ENCODE results near the gene FHIT. TPM values are rescaled to one million over a fixed set of nuclear protein-coding genes. Genes with fewer than 3 reads are reported as not detected.

The FHIT gene
- total and polyA plus RNA-seq, 4 donors, result 2.1 to 14.7 (median 6.6) TPM

- TF ChIP-seq RAD21 (IDR thresholded peaks at IDR 0.05), result no peak
- no peak for TF ChIP-seq SP1 (IDR thresholded peaks at IDR 0.05)
- TF ChIP-seq EGR1 (IDR thresholded peaks at IDR 0.05; ENCODE audit: low read depth in 2 of 2), result no peak
These were observed 1488.3 kb downstream of the FHIT start (continued) for GRCh38 chr3:59762941-59763340.

DNA sequence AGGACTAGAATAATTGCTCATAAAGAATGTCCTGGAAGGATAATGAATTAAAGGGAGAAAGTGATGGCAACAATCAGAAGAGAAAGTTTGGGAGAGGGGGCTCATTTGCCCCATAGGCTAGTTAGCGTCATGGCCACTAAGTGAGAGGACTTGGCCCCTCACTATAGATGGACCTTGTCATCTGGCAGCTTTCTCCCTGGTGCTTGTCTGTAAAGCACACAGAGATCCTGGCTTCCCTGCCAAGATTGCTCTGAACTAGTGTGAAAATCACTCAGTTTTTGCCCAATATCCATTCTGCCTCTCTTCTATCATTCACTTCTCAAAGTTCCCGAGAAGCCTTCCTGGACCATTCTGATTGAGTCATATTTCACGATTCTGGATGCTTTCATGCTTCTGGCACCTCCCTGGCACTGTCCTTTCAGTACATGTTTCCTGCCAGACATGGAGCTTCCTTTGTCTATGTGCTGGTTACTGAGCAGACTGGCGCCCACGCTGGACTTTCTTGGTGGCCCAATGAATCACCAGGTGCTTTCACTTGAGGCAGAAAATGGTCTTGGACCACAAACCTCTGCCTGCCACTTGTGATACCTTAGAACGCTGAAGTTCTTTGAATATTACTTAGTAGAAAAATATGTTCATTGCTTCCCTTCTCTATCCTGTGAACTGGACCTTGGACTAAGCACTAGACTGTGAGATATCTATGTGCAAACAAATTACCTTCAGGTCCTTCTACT is 1491.8 kb downstream of the FHIT start:
- Histone ChIP-seq H3K4me3 (ENCODE audit: low read depth in 1 of 3, low read length in 3 of 3) (no peak overlapping the region), H3K27ac (ENCODE audit: low read depth in 1 of 2, low read length in 2 of 2) (no peak overlapping the region), H3K27me3 (ENCODE audit: control insufficient read depth in 4 of 4, insufficient read depth in 4 of 4, low read length in 3 of 4) (no peaks in the 10 kb centered on the region), H3K36me3 (ENCODE audit: control insufficient read depth in 4 of 4, insufficient read depth in 3 of 4, low read depth in 1 of 4, low read length in 3 of 4) (no peaks in the 10 kb centered on the region), H3K4me1 (ENCODE audit: control insufficient read depth in 4 of 4, insufficient read depth in 4 of 4, low read length in 3 of 4) (peaks cover 0 to 11% (median 3%) of the 10 kb centered on the region in 4 donors), H3K9ac (ENCODE audit: low read depth in 1 of 2, low read length in 2 of 2) (no peak overlapping the region), H3K9me3 (ENCODE audit: control insufficient read depth in 4 of 4, low read length in 3 of 4) (no peaks in the 10 kb centered on the region)
- TF ChIP-seq, protein P1, sequence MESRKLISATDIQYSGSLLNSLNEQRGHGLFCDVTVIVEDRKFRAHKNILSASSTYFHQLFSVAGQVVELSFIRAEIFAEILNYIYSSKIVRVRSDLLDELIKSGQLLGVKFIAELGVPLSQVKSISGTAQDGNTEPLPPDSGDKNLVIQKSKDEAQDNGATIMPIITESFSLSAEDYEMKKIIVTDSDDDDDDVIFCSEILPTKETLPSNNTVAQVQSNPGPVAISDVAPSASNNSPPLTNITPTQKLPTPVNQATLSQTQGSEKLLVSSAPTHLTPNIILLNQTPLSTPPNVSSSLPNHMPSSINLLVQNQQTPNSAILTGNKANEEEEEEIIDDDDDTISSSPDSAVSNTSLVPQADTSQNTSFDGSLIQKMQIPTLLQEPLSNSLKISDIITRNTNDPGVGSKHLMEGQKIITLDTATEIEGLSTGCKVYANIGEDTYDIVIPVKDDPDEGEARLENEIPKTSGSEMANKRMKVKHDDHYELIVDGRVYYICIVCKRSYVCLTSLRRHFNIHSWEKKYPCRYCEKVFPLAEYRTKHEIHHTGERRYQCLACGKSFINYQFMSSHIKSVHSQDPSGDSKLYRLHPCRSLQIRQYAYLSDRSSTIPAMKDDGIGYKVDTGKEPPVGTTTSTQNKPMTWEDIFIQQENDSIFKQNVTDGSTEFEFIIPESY (IDR thresholded peaks at IDR 0.05), result no peak
- TF ChIP-seq SP1 (IDR thresholded peaks at IDR 0.05) (no peak), HNF4A (conservative IDR thresholded peaks at IDR 0.05) (peak; percentile 40 to 43), FOXA1 (IDR thresholded peaks at IDR 0.05) (no peak), FOXA2 (IDR thresholded peaks at IDR 0.05) (no peak), JUND (IDR thresholded peaks at IDR 0.05) (no peak)
- no peak for DNase-seq (ENCODE audit: low spot score)
- WGBS, result 56% methylated on average over 6 of the region's 6 CpGs

DNA sequence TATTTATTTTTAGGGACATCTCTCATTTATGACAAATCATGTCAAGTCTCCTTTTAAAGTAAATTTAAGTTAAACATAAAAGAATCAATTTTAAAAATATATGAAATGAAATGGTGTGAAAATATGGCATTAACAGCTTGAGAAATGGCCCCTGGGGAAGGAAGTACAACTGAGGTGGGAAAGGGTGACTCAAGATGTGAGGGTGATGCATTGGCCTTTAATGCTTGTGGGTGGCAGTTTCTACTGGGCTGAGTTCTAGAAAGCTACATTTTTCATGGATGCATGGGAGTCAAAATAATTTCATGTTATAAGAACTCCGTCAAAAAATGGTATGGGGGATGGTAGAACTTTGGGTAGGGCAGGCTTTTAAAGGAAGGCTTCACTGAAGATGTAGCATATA is 1492.6 kb downstream of the FHIT start:
- peaks cover 0 to 11% (median 3%) of the 10 kb centered on the region in 4 donors for H3K4me1 ChIP-seq (ENCODE audit: control insufficient read depth in 4 of 4, insufficient read depth in 4 of 4, low read length in 3 of 4)
- H3K9ac ChIP-seq (ENCODE audit: low read depth in 1 of 2, low read length in 2 of 2), result no peak overlapping the region
- TF ChIP-seq, protein P2, sequence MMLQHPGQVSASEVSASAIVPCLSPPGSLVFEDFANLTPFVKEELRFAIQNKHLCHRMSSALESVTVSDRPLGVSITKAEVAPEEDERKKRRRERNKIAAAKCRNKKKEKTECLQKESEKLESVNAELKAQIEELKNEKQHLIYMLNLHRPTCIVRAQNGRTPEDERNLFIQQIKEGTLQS (IDR thresholded peaks at IDR 0.05), result no peak
- TF ChIP-seq RXRA (IDR thresholded peaks at IDR 0.05) (no peak), YY1 (IDR thresholded peaks at IDR 0.05) (no peak), HNF4A (conservative IDR thresholded peaks at IDR 0.05) (no peak), GABPA (IDR thresholded peaks at IDR 0.05 in 1 of 2, conservative IDR thresholded peaks at IDR 0.05 in 1 of 2) (no peak), JUND (IDR thresholded peaks at IDR 0.05) (no peak), CTCF (IDR thresholded peaks at IDR 0.05; ENCODE audit: low read depth, low read length, missing input control) (no peak), HNF4G (IDR thresholded peaks at IDR 0.05) (no peak), FOXA2 (IDR thresholded peaks at IDR 0.05) (no peak), FOXA1 (IDR thresholded peaks at IDR 0.05) (no peak)
- TF ChIP-seq, protein P3, sequence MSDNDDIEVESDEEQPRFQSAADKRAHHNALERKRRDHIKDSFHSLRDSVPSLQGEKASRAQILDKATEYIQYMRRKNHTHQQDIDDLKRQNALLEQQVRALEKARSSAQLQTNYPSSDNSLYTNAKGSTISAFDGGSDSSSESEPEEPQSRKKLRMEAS (IDR thresholded peaks at IDR 0.05), result no peak
- TF ChIP-seq, protein P1 (IDR thresholded peaks at IDR 0.05), result no peak
- no peak overlapping the region for H3K4me3 ChIP-seq (ENCODE audit: low read depth in 1 of 3, low read length in 3 of 3)
- no peaks in the 10 kb centered on the region for H3K9me3 ChIP-seq (ENCODE audit: control insufficient read depth in 4 of 4, low read length in 3 of 4)
- WGBS, result 93% methylated on average over 1 of the region's 1 CpG
- no peak for DNase-seq (ENCODE audit: low spot score)
- H3K36me3 ChIP-seq (ENCODE audit: control insufficient read depth in 4 of 4, insufficient read depth in 3 of 4, low read depth in 1 of 4, low read length in 3 of 4), result no peaks in the 10 kb centered on the region
- no peaks in the 10 kb centered on the region for H3K27me3 ChIP-seq (ENCODE audit: control insufficient read depth in 4 of 4, insufficient read depth in 4 of 4, low read length in 3 of 4)
- no peak overlapping the region for H3K27ac ChIP-seq (ENCODE audit: low read depth in 1 of 2, low read length in 2 of 2)

All from liver (tissue), 9 donors.